H1 (cell line): ENCODE data around the gene NODAL. TPM values are rescaled to one million over a fixed set of nuclear protein-coding genes. Genes with fewer than 3 reads are reported as not detected.
A peak's percentile ranks its signal among the peaks of the same experiment; 100 is the strongest.

Source experiments
- CTCF ChIA-PET: fragments of 300-600 bp; sonication (Branson Sonifier 250); formaldehyde crosslinking; loops from one replicate; lab custom pipeline; 2021; ENCODE audit not compliant: partially characterized antibody; lab: Charles Lee
- POLR2A ChIA-PET: fragments of 300-600 bp; sonication (Branson Sonifier 250); formaldehyde crosslinking; loops from one replicate; lab custom pipeline; 2021; ENCODE audit warnings: inconsistent platforms; ENCODE audit not compliant: partially characterized antibody; lab: Charles Lee
- DNase-seq, 2 experiments: peaks; one replicate each; pipeline versions ENCODE4 v3.0.0 to v3.0.0-alpha.2; 2010 to 2022; ENCODE audit warnings: low spot score in 2 of 2, low read depth in 1 of 2, mixed read lengths in 1 of 2
- FAIRE-seq: peaks from 2 replicates; lab custom pipeline; 2011; peaks lifted over from hg19 to GRCh38; lab: Jason Lieb, UNC
- H2AFZ ChIP-seq: 2 replicates; pipeline ENCODE4 v1.8.1; 2012; ENCODE audit warnings: low read length, inconsistent platforms
- H2AK5ac ChIP-seq: 2 replicates; pipeline ENCODE4 v1.6.1; 2013; ENCODE audit warnings: low read depth, low read length
- H2BK120ac ChIP-seq: replicated peaks from 2 replicates; pipeline ENCODE3; 2013; ENCODE audit warnings: low read depth, low read length, inconsistent platforms
- H2BK12ac ChIP-seq: 2 replicates; pipeline ENCODE4 v1.6.1; 2013; ENCODE audit warnings: low read depth, low read length
- H2BK15ac ChIP-seq: 2 replicates; pipeline ENCODE4 v1.6.1; 2013; ENCODE audit warnings: low read length
- H2BK20ac ChIP-seq: 2 replicates; pipeline ENCODE4 v1.6.1; 2013; ENCODE audit warnings: low read length
- H2BK5ac ChIP-seq: 2 replicates; pipeline ENCODE4 v1.6.1; 2013; ENCODE audit warnings: low read depth, low read length
- H3K14ac ChIP-seq: 2 replicates; pipeline ENCODE4 v1.6.1; 2013; ENCODE audit warnings: inconsistent platforms; ENCODE audit not compliant: insufficient read length
- H3K18ac ChIP-seq: 2 replicates; pipeline ENCODE4 v1.6.1; 2013; ENCODE audit warnings: low read length; ENCODE audit errors: extremely low read depth
- H3K23ac ChIP-seq: 2 replicates; pipeline ENCODE4 v1.6.1; 2013; ENCODE audit warnings: inconsistent platforms; ENCODE audit not compliant: insufficient read length
- H3K23me2 ChIP-seq: 2 replicates; pipeline ENCODE4 v1.6.1; 2013; ENCODE audit warnings: low read depth, low read length
- H3K27ac ChIP-seq: 2 replicates; pipeline ENCODE4 v1.6.1; 2011; ENCODE audit warnings: low read depth, low read length, inconsistent platforms
- H3K27me3 ChIP-seq, 4 experiments: replicated peaks in 1 of 4; 1 replicate in 1 of 4; 2 replicates in 3 of 4; pipeline versions ENCODE4 v1.6.1 to v1.8.1; 2011 to 2013; ENCODE audit warnings: low read length in 3 of 4, mild to moderate bottlenecking in 3 of 4, inconsistent platforms in 2 of 4, mixed read lengths in 2 of 4, moderate library complexity in 1 of 4; ENCODE audit not compliant: control insufficient read depth in 3 of 4, insufficient read depth in 3 of 4; ENCODE audit errors: extremely low read depth in 1 of 4
- H3K36me3 ChIP-seq, 4 experiments: 2 replicates each; pipeline versions ENCODE4 v1.6.1 to v1.8.1; 2011 to 2013; ENCODE audit warnings: mild to moderate bottlenecking in 4 of 4, low read length in 3 of 4, moderate library complexity in 2 of 4, control low read depth in 1 of 4, inconsistent platforms in 1 of 4; ENCODE audit not compliant: insufficient read depth in 4 of 4, control insufficient read depth in 2 of 4
- H3K4ac ChIP-seq: replicated peaks from 2 replicates; pipeline ENCODE3; 2013; ENCODE audit warnings: low read length, low read depth, mixed read lengths, inconsistent platforms; ENCODE audit not compliant: insufficient read length
- H3K4me1 ChIP-seq, 4 experiments: replicated peaks in 1 of 4; 1 replicate in 1 of 4; 2 replicates in 3 of 4; pipeline versions ENCODE4 v1.6.1 to v1.8.1; 2011 to 2013; ENCODE audit warnings: low read length in 3 of 4, inconsistent platforms in 2 of 4, mixed read lengths in 1 of 4; ENCODE audit not compliant: insufficient read depth in 4 of 4, control insufficient read depth in 3 of 4
- H3K4me2 ChIP-seq, 2 experiments: 2 replicates each; pipeline versions ENCODE4 v1.6.1 to v1.8.1; 2011 to 2013; ENCODE audit warnings: low read depth in 2 of 2, low read length in 2 of 2, control low read depth in 1 of 2, inconsistent platforms in 1 of 2, mild to moderate bottlenecking in 1 of 2; ENCODE audit not compliant: insufficient read depth in 1 of 2
- H3K4me3 ChIP-seq, 4 experiments: fragments of 200-600, 300-600 bp in 1 of 4; sonication (generic), shearing (Covaris generic), sonication (Bioruptor Twin) in 1 of 4; 2 replicates each; pipeline versions ENCODE4 v1.5.1 to v1.8.1; 2011 to 2016; ENCODE audit warnings: low read length in 4 of 4, low read depth in 3 of 4, control low read depth in 2 of 4, inconsistent platforms in 2 of 4, mild to moderate bottlenecking in 2 of 4, mixed read lengths in 1 of 4, moderate library complexity in 1 of 4; ENCODE audit not compliant: insufficient read depth in 2 of 4; ENCODE audit errors: extremely low read depth in 1 of 4
- H3K56ac ChIP-seq: replicated peaks from 2 replicates; pipeline ENCODE3; 2013; ENCODE audit warnings: low read depth, mild to moderate bottlenecking, mixed read lengths, low read length, inconsistent platforms; ENCODE audit not compliant: insufficient read length
- H3K79me1 ChIP-seq: 2 replicates; pipeline ENCODE4 v1.6.1; 2013; ENCODE audit warnings: low read depth, low read length, control low read depth
- H3K79me2 ChIP-seq, 2 experiments: 2 replicates each; pipeline versions ENCODE4 v1.6.1 to v1.8.1; 2012 to 2013; ENCODE audit warnings: low read length in 2 of 2, mild to moderate bottlenecking in 2 of 2, inconsistent platforms in 1 of 2; ENCODE audit not compliant: insufficient read depth in 2 of 2, control insufficient read depth in 1 of 2
- H3K9ac ChIP-seq, 4 experiments: replicated peaks in 1 of 4; 1 replicate in 1 of 4; 2 replicates in 3 of 4; pipeline versions ENCODE4 v1.6.1 to v1.8.1; 2011 to 2013; ENCODE audit warnings: low read depth in 3 of 4, low read length in 3 of 4, control low read depth in 2 of 4, mild to moderate bottlenecking in 2 of 4, moderate library complexity in 2 of 4, inconsistent platforms in 1 of 4; ENCODE audit errors: extremely low read depth in 1 of 4
- H3K9me3 ChIP-seq, 2 experiments: 2 replicates each; pipeline versions ENCODE4 v1.6.1 to v1.8.1; 2012 to 2013; ENCODE audit warnings: mild to moderate bottlenecking in 2 of 2, moderate library complexity in 2 of 2, control low read depth in 1 of 2, inconsistent platforms in 1 of 2, low read depth in 1 of 2, low read length in 1 of 2, mixed read lengths in 1 of 2; ENCODE audit not compliant: insufficient read depth in 2 of 2
- H4K20me1 ChIP-seq, 2 experiments: replicated peaks in 1 of 2; 2 replicates each; pipeline versions ENCODE3 to v1.8.1; 2011 to 2013; ENCODE audit warnings: inconsistent platforms in 2 of 2, low read length in 2 of 2, mild to moderate bottlenecking in 1 of 2; ENCODE audit not compliant: insufficient read depth in 2 of 2, control insufficient read depth in 1 of 2
- H4K5ac ChIP-seq: 2 replicates; pipeline ENCODE4 v1.6.1; 2013; ENCODE audit warnings: low read length, low read depth, mixed read lengths, inconsistent platforms; ENCODE audit not compliant: insufficient read length
- H4K8ac ChIP-seq: 2 replicates; pipeline ENCODE4 v1.8.0; 2013; ENCODE audit warnings: mild to moderate bottlenecking, moderate library complexity, low read length, inconsistent platforms; ENCODE audit not compliant: insufficient read depth; ENCODE audit errors: extremely low read depth
- H4K91ac ChIP-seq: replicated peaks from 2 replicates; pipeline ENCODE3; 2013; ENCODE audit warnings: low read length, mixed read lengths, inconsistent platforms; ENCODE audit not compliant: insufficient read length
- E2F6 ChIP-seq: IDR thresholded peaks from 2 replicates; pipeline ENCODE4 v1.6.1; 2012; ENCODE audit warnings: inconsistent platforms
- EZH2 ChIP-seq: fragments of 200-600 bp; sonication (generic); IDR thresholded peaks from 2 replicates; pipeline ENCODE4 v1.7.1; 2012; ENCODE audit warnings: low read depth, mild to moderate bottlenecking, moderate library complexity, low read length, inconsistent platforms; ENCODE audit not compliant: severe bottlenecking
- JUND ChIP-seq: IDR thresholded peaks from 2 replicates; pipeline ENCODE4 v1.6.1; 2011; ENCODE audit warnings: mild to moderate bottlenecking, improper control_type of control experiment, low read length
- KDM4A ChIP-seq: IDR thresholded peaks from one replicate; pipeline ENCODE4 v1.7.1; 2012; ENCODE audit warnings: low read depth, mild to moderate bottlenecking, moderate library complexity, low read length, inconsistent platforms; ENCODE audit not compliant: severe bottlenecking
- MAX ChIP-seq: IDR thresholded peaks from 2 replicates; pipeline ENCODE4 v1.6.1; 2012; ENCODE audit warnings: inconsistent platforms
- PHF8 ChIP-seq: fragments of 200-600 bp; sonication (generic); conservative IDR thresholded peaks from 2 replicates; pipeline ENCODE4 v1.7.1; 2012; ENCODE audit warnings: low read depth, mild to moderate bottlenecking, inconsistent platforms, low read length, moderate library complexity
- SP4 ChIP-seq: IDR thresholded peaks from 2 replicates; pipeline ENCODE4 v1.6.1; 2012; ENCODE audit warnings: low read length, inconsistent platforms
- SUZ12 ChIP-seq: fragments of 200-600 bp; sonication (generic); IDR thresholded peaks from 2 replicates; pipeline ENCODE4 v1.6.1; 2012; ENCODE audit warnings: mild to moderate bottlenecking, inconsistent platforms, low read length, moderate library complexity, mixed read lengths
- WGBS, 2 experiments: shearing (Covaris generic) in 1 of 2; methylation state at CpG; one replicate each; pipeline versions ENCODE4 v1.1.6 to v1.1.7; 2013 to 2015; ENCODE audit warnings: low lambda C conversion rate in 2 of 2, mixed read lengths in 2 of 2, inconsistent platforms in 1 of 2, low coverage in 1 of 2, missing lambda C conversion rate in 1 of 2; ENCODE audit not compliant: insufficient replicate concordance in 2 of 2, insufficient coverage in 1 of 2, insufficient read length in 1 of 2; ENCODE audit errors: extremely low coverage in 1 of 2, missing lambda C conversion rate in 1 of 2; 5-methylcytosine and 5-hydroxymethylcytosine counted together
- polyA plus RNA-seq, 7 experiments: library from polyadenylated mRNA; depleted of rRNA in 3 of 7; stranded (reverse) in 5 of 7; unstranded in 2 of 7; fragments of >200 nt in 5 of 7; fragments of 200-250 nt in 2 of 7; gene quantifications; 1 replicate in 5 of 7; 2 replicates in 1 of 7; 4 replicates in 1 of 7; pipeline versions ENCODE4 v1.2.1 to v1.2.3, GENCODE V29; 2011 to 2013; ENCODE audit warnings: missing spikeins in 2 of 7, mixed read lengths in 2 of 7
- total RNA-seq: library from RNA; stranded (reverse); fragmentation: NEBNext Ultra II Directional; extraction: Animal tissue kit (Norgen Biotek cat#: 25700); gene quantifications from 2 replicates; pipeline ENCODE4 v1.2.1, GENCODE V29; 2021

Gene NODAL
- total and polyA plus RNA-seq, 2 of the 8 experiments (the other 6 are each of a cell fraction or from before 2014, with no cell fraction given) = 2.0 to 7.3 TPM

GRCh38 chr10:70458329-70459060, 17.0 kb upstream of the NODAL start:
- Histone ChIP-seq H2BK15ac (peak overlapping the region; percentile 61; the same call in 1 of the 2 replicates), H3K14ac (no peak overlapping the region), H3K79me2 (no peaks in the 10 kb centered on the region), H3K4me1 (peaks cover 10 to 39% (median 23%) of the 10 kb centered on the region in 4 experiments), H3K79me1 (no peaks in the 10 kb centered on the region), H4K91ac (no peak overlapping the region), H3K9me3 (no peaks in the 10 kb centered on the region), H2BK120ac (no peak overlapping the region), H4K8ac (peak overlapping the region; percentile 51; the same call in 1 of the 2 replicates), H4K5ac (no peak overlapping the region), H3K18ac (peak overlapping the region; percentile 83; the same call in 1 of the 2 replicates), H3K4me2 (peak overlapping the region; percentile 57 to 81), H4K20me1 (no peaks in the 10 kb centered on the region), H3K23me2 (peaks cover 12% of the 10 kb centered on the region; the same call in 1 of the 2 replicates), H3K27me3 (peaks cover 21 to 49% (median 48%) of the 10 kb centered on the region in 4 experiments), H3K36me3 (no peaks in the 10 kb centered on the region; a peak in 1 of 8 replicates), H3K9ac (no peak overlapping the region; a peak in 1 of 7 replicates), H3K27ac (no peak overlapping the region), H2AK5ac (no peak overlapping the region), H2BK5ac (peak overlapping the region; percentile 80; the same call in 1 of the 2 replicates), H3K4me3 (peak overlapping the region; percentile 23 to 68 (median 54)), H3K23ac (no peak overlapping the region), H2BK20ac (no peak overlapping the region), H3K56ac (no peak overlapping the region), H2BK12ac (peak overlapping the region; percentile 75; the same call in 1 of the 2 replicates), H2AFZ (no peak overlapping the region; the same call in 1 of the 2 replicates), H3K4ac (no peak overlapping the region)
- DNase-seq = peak in 1 of 2 experiments; percentile 73
- ChIA-PET CTCF (interaction anchor here (0.6 to 43.0 kb wide), 7 partner anchors 11 to 342 kb away, joined by 3 to 908 read pairs (median 4); partner anchors contain the start of gene PALD1), POLR2A (interaction anchor here (1.1 to 2.1 kb wide), 5 partner anchors 10 to 54 kb away, joined by 3 to 5 read pairs (median 3); no protein-coding TSS in a partner anchor)
- 2% methylated on average over 36 of the region's 62 CpGs; no CpG with 5 or more reads in 1 of the 2 experiments for WGBS, 2 experiments
- FAIRE-seq = no peak
- TF ChIP-seq EZH2 (peak; percentile 63), SUZ12 (peak; percentile 71), KDM4A (peak; percentile 60), E2F6 (peak; percentile 65; the same call in 1 of the 2 replicates), MAX (0 out of 2 replicates have a peak, but pooled peaks have one; percentile 25), JUND (0 out of 2 replicates have a peak, but pooled peaks have one; percentile 44), SP4 (no peak), PHF8 (no peak)
